Right forelimb (tissue), 1 donor: Measurements from ENCODE around the gene IFITM2.
A peak's percentile ranks its signal among the peaks of the same experiment; 100 is the strongest.
"Not testable (repeated sequence)": the region's sequence is repeated elsewhere in the genome, so short reads cannot be mapped to it uniquely, and the experiment has no call there.

Experiments
- DNase-seq: peaks from one replicate; pipeline ENCODE4 v3.0.0-alpha.2; 2018

IFITM2 gene

DNA sequence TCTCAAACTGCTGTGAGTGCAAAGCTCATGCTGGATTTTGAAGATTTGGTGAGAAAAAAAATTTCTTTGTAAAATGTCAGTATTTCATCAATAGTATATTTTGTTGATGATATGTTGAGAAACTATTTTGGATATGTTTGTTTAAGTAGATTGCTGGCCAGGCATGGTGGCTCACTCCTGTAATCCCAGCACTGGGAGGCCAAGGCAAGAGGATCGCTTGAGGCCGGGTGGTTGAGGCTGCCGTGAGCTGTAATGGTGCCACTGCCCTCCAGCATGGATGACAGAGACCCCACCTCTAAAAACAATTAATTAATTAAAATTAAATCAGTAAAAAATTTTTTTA, 19.9 kb downstream of the IFITM2 start:
- no peak for DNase-seq

- no peak for DNase-seq
These were observed 20.4 kb downstream of the IFITM2 start for GRCh38 chr11:328012-328411.

DNA sequence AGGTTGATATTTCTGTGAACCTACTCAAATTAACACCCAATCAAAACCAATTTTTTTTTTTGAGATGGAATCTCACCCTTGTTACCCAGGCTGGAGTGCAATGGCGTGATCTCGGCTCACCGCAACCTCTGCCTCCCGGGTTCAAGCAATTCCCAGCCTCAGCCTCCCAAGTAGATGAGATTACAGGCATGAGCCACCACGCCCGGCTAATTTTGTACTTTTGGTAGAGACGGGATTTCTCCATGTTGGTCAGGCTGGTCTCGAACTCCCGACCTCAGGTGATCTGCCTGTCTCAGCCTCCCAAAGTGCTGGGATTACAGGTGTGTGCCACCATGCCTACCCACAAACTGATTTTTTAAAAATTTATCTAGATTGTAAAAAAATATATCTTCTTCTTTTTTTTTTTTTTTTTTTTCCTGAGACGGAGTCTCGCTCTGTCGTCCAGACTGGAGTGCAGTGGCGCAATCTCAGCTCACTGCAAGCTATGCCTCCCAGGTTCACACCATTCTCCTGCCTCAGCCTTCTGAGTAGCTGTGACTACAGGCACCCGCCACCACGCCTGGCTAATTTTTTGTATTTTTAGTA, 21.0 kb downstream of the IFITM2 start:
- DNase-seq: not testable (repeated sequence)

DNA sequence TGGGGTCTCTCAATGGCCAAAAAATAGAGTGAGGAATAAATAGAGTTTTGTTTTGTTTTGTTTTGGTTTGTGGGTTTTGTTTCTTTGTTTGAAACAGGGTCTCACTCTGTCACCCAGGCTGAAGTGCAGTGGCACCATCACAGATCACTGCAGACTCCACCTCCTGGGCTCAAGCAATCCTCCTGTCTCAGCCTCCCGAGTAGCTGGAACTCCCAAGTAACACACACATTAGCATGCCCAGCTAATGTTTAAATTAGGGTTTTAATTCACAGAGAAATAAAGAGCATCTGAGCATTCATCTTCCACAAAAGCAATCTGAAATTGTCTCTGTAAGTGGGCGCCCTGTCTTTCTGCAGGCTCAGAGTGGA, 22.3 kb downstream of the IFITM2 start:
- no peak for DNase-seq

- no peak for DNase-seq
These were observed 22.7 kb downstream of the IFITM2 start for GRCh38 chr11:330307-330693.

- no peak for DNase-seq
These were observed 23.2 kb downstream of the IFITM2 start for GRCh38 chr11:330694-331357.

GRCh38 chr11:331358-332060, 23.9 kb downstream of the IFITM2 start:
- DNase-seq: no peak

DNA sequence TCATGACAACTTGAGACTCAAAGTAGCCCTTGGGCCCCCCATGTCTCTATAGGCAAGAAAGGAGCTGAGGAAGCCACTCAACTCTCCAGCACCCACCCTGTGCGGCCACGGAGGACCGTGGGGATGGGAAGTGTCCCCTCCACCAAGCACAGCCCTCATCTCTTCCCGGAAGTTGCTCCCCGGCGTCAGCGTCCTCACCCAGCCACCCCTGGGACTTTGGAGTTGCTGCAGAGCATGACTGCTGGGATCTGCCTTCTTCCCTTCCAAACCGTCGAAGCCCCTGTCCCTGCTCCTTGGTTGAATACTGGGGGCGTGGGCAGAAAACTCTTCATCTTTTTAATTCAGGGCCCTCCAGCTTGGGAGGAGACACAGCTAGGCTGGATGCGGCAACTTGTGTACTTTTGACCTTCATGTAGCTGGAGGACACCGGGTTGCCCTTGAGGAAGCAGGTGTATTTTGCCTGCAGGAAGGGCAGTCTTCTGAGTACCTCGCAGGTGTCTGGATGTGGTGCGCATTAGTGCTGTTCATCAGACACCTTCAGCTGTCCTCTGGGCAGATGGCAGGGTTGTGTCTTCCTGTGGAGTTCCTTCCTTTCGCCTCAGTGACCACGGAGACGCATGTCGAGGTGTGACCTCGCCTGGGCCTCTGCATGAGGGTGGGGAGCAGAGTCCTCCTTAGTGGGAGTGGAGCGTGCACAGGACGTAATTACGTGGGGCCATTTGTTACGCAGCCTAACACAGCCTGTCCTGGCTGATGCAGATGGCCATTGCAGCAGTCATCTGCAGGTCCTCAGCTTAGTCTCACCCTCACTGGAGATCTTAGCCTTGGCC, 25.2 kb downstream of the IFITM2 start:
- no peak for DNase-seq

GRCh38 chr11:333616-334263, 26.1 kb downstream of the IFITM2 start:
- not testable (repeated sequence) for DNase-seq

DNA sequence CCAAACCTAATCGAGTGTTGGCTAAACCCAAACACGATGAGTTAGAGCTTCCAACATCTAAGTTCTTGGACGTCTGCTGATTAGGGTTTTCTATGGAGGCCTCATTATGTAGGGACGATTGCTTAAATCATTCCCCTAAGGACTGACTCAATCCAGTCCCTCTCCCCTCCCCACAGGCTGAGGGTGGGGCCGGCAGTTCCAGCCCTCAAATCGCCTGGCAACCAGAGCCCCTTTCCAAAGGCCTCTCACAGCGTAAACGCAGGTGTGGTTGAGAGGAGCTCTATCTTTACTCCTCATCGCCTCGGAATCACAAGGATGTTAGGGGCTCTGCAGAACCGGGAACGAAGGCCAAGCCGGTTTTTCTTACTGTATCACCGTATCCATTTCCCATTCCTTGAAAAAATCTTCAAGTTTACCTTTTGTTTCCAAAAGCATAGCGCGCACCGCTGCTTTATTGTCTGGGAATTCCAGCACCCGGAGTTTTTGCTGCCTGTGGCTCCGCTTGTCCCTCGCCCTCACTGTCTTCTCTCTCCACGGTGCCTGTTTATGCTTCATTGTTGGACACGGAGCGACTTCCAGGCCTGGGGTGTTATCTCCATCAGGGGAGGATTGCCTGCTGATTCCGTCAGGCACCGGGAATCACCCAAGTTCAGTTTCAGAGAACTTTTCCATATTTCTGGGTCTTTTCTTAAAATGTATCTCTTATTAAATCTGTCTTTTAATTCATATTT, 26.8 kb downstream of the IFITM2 start:
- DNase-seq: no peak

- DNase-seq: peak; percentile 68
These were observed 28.4 kb downstream of the IFITM2 start for GRCh38 chr11:335779-336658.

DNA sequence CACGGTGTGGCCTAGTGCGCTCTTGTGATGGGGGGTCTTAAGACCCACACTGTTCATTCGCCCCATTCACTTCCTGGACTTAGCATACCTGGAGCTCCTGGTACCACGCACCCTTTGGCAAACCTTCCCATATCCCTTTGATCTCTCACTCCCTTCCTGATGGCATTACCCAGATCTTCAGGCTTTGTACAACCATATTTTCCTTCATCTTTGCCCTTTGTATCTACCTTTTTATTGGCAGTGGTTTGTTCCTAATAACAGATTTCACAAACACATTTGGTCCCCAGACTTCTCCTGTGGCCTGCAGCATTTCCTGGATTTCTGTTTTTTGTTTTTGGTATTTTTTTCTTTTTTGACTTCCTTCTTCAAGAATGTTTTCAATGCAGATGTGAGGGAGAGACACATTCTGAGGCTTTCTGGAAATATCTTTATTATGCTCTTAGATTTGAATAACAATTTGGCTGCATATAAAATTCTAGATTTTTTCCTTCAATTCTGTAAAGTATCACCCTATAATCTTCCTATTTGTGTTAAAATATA, 29.1 kb downstream of the IFITM2 start:
- DNase-seq: no peak

DNA sequence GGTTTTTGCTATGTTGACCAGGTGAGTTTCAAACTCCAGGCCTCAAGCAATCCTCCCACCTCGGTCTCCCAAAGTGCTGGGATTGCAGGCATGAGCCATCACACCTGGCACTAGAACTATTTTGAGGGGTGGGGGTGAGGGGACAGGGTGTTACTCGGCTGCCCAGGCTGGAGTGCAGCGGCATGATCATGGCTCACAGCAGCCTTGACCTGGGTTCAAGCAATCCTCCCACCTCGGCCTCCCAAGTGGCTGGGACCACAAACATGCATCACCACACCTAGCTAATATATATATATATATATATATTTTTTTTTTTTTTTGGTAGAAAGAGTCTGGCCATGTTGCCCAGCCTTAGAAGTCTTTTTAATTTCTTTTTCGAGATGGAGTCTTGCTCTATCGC, 30.1 kb downstream of the IFITM2 start:
- DNase-seq: no peak

- no peak for DNase-seq
These were observed 32.3 kb downstream of the IFITM2 start for GRCh38 chr11:339963-340362.

GRCh38 chr11:340539-341512, 33.2 kb downstream of the IFITM2 start:
- no peak for DNase-seq

DNA sequence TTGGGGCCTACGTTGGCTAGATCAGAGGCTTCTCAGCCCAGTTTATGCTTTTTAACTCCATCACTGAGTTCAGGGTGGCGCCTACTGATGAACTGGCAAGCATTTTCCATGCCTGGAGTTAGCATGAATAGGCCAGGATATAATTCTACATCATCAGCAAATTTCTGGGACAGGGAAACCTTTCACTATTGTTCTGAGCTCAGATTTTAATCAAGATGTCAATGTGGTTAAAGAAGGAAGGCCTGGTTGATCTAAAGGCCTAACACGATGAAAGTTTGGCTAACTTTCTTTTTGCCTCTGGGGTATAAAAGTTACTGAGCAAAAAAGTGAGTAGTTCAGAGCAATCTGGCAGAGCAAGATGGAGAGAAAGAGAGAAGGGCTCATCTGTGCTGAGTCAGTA, 34.7 kb downstream of the IFITM2 start:
- no peak for DNase-seq

DNA sequence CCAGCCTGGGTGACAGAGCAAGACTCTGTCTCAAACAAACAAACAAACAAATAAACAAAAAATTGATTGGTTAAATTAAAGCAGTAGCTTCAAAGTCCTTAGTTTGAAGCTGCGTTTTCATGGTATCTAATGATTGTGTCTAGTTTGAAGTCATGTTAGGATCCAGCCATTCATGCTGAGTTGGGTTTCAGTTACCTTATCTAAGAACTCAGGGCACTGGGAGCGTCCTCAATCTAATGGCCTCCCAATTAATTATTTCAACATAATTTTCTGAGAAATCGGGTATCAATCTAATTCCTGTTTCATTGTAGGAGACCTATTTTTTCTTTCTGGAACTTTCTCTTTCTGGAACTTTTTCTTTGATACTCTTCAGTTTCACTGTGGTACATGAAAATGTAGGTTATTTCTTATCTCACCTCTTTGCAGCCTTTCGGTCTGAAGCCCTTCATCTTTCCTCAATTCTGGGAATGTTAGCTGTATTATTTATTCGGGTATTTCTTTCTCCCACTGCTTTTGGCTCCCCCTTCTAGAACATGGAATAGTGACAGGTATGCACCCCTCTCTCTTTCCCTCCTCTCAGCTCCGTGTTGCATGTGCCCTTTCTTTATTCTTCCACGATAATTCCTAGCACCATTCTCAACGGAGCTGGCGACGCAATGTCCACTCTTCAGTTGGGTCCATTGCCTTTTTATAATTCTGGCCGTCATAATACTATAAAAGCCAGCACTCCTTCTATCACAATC, 37.4 kb downstream of the IFITM2 start:
- no peak for DNase-seq

GRCh38 chr11:346529-346928, 38.9 kb downstream of the IFITM2 start:
- no peak for DNase-seq
